OCI-LY3 (cell line): ENCODE results near the gene ACSL4.

Source experiments
- CTCF ChIP-seq: fragments of 200-600, 300-600 bp; sonication (generic); IDR thresholded peaks from 2 replicates; pipeline ENCODE4 v1.5.1; 2014; ENCODE audit warnings: antibody characterized with exemption, low read length, low read depth
- EZH2phosphoT487 ChIP-seq: fragments of 200-600 bp; shearing (Covaris generic); IDR thresholded peaks from 2 replicates; pipeline ENCODE4 v1.6.1; 2018; ENCODE audit warnings: antibody characterized with exemption, mixed run types, low read depth

GRCh38 chrX:109660435-109661143, 72.5 kb downstream of the ACSL4 start:
- no peak for TF ChIP-seq CTCF
- TF ChIP-seq EZH2phosphoT487: no peak
